ENCODE results near the gene IGFLR1.

DNA sequence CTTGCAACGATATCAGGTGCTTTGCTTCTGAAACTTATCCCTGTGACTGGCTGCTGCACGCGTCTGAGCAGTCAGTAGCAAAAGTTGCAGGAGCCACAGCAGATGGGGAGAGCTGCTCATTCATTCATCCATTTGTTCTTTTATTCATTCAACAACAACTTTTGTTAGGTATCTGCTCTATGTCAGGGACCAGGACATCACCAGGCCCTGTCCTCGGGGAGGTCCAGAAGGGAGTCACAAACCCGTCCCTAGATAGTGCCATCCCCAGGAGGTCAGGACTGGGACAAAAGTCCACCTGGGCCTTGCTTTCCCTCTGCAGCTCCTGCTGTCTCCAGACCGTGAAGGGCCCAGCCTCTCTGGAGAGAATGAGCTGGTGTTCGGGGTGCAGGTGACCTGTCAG, 35.7 kb upstream of the IGFLR1 start:
- TF ChIP-seq, protein P1, sequence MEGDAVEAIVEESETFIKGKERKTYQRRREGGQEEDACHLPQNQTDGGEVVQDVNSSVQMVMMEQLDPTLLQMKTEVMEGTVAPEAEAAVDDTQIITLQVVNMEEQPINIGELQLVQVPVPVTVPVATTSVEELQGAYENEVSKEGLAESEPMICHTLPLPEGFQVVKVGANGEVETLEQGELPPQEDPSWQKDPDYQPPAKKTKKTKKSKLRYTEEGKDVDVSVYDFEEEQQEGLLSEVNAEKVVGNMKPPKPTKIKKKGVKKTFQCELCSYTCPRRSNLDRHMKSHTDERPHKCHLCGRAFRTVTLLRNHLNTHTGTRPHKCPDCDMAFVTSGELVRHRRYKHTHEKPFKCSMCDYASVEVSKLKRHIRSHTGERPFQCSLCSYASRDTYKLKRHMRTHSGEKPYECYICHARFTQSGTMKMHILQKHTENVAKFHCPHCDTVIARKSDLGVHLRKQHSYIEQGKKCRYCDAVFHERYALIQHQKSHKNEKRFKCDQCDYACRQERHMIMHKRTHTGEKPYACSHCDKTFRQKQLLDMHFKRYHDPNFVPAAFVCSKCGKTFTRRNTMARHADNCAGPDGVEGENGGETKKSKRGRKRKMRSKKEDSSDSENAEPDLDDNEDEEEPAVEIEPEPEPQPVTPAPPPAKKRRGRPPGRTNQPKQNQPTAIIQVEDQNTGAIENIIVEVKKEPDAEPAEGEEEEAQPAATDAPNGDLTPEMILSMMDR (IDR thresholded peaks at IDR 0.05; ENCODE audit: control extremely low read depth in 1 of 3, insufficient read depth in 1 of 3, low read depth in 1 of 3, low read length in 3 of 3) = no peak
- no peak for TF ChIP-seq POLR2A (IDR thresholded peaks at IDR 0.05; ENCODE audit: control extremely low read depth in 1 of 2, low read depth in 2 of 2, low read length in 2 of 2)
- no peak for TF ChIP-seq CBX5 (IDR thresholded peaks at IDR 0.05; ENCODE audit: low read depth, low read length)
- no peak for TF ChIP-seq EZH2 (IDR thresholded peaks at IDR 0.05; ENCODE audit: low read depth, low read length, severe bottlenecking)
- TF ChIP-seq, protein P2, sequence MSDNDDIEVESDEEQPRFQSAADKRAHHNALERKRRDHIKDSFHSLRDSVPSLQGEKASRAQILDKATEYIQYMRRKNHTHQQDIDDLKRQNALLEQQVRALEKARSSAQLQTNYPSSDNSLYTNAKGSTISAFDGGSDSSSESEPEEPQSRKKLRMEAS (IDR thresholded peaks at IDR 0.05) = no peak
- no peak for TF ChIP-seq EP300 (IDR thresholded peaks at IDR 0.05; ENCODE audit: borderline replicate concordance in 1 of 2, low read depth in 2 of 2, low read length in 2 of 2)
- no peak for TF ChIP-seq ZNF274 (IDR thresholded peaks at IDR 0.05; ENCODE audit: borderline replicate concordance, extremely low read depth, low read length)
- TF ChIP-seq POLR2AphosphoS5 (IDR thresholded peaks at IDR 0.05; ENCODE audit: low read depth, low read length) = no peak
- TF ChIP-seq CHD1 (IDR thresholded peaks at IDR 0.05; ENCODE audit: low read depth, low read length) = no peak

All from H1 (cell line).